Right lobe of liver (tissue), 6 donors: ENCODE results near the gene SLC35B2. TPM values are rescaled to one million over a fixed set of nuclear protein-coding genes. Genes with fewer than 3 reads are reported as not detected.
A peak's percentile ranks its signal among the peaks of the same experiment; 100 is the strongest.

Experiments
- ATAC-seq, 4 donors: fragments of 200-7000 bp; cut with Tn5 transposase; one replicate each; pipeline ENCODE4 v1.9.1; 2020; ENCODE audit warnings: mild to moderate bottlenecking in 4 of 4, moderate library complexity in 4 of 4
- DNase-seq, 3 donors: peaks; one replicate each; pipeline ENCODE4 v3.0.0-alpha.2; 2020
- H3K27ac ChIP-seq, 3 donors: fragments of 200-600 bp; one replicate each; pipeline ENCODE4 v1.8.0; 2022
- H3K27me3 ChIP-seq, 2 donors: fragments of 200-600 bp; one replicate each; pipeline ENCODE4 v1.8.0; 2022
- H3K36me3 ChIP-seq, 4 donors: fragments of 200-600 bp; sonication (generic) in 1 of 4; one replicate each; pipeline versions ENCODE4 v1.5.1 to v1.8.0; 2017 to 2022; ENCODE audit warnings: control low read depth in 1 of 4
- H3K4me1 ChIP-seq, 4 donors: fragments of 200-600 bp; sonication (generic) in 1 of 4; one replicate each; pipeline versions ENCODE4 v1.5.1 to v1.8.0; 2017 to 2022; ENCODE audit warnings: control low read depth in 1 of 4
- H3K4me3 ChIP-seq, 3 donors: fragments of 200-600 bp; one replicate each; pipeline ENCODE4 v1.8.0; 2022
- H3K9me3 ChIP-seq, 4 donors: fragments of 200-600 bp; sonication (generic) in 1 of 4; one replicate each; pipeline versions ENCODE4 v1.5.1 to v1.8.0; 2017 to 2022; ENCODE audit warnings: control low read depth in 1 of 4
- CTCF ChIP-seq, 4 donors: fragments of 200-600 bp in 3 of 4; fragments of 450-650 bp in 1 of 4; IDR thresholded peaks; one replicate each; pipeline versions ENCODE4 v1.5.1 to v1.8.0; 2016 to 2022; ENCODE audit warnings: antibody characterized with exemption in 4 of 4, mild to moderate bottlenecking in 2 of 4
- POLR2A ChIP-seq: fragments of 450-650 bp; IDR thresholded peaks from one replicate; pipeline ENCODE4 v1.6.1; 2017; ENCODE audit warnings: antibody characterized with exemption, mild to moderate bottlenecking
- WGBS: methylation state at CpG from one replicate; pipeline ENCODE4 v1.1.6; 2018; ENCODE audit warnings: low coverage, low lambda C conversion rate; ENCODE audit not compliant: insufficient coverage; ENCODE audit errors: missing lambda C conversion rate; 5-methylcytosine and 5-hydroxymethylcytosine counted together
- intact Hi-C, 2 donors: fragments of 100-400 bp; cut with DNase I; formaldehyde crosslinking; loops; one replicate each; pipeline versions ENCODE4 v1.11.2 to v1.14.1; 2022
- total RNA-seq, 6 experiments: library from RNA; depleted of rRNA in 2 of 6; stranded (reverse); fragments of >200 nt in 2 of 6; fragmentation: NEBNext Ultra II Directional in 3 of 6; extraction: Animal tissue kit (Norgen Biotek cat#: 25700) in 3 of 6; gene quantifications; one replicate each; pipeline versions ENCODE4 v1.1.0 to v1.2.4, GENCODE V29; 2016 to 2023
- donor health status: DM: no; HTN: yes; CAD: no.
- donor health status: DM: no; HTN: no; CAD: no.
- donor health status: DM: no; HTN: no; CAD: no.
- donor health status: DM: no; HTN: yes; CAD: no.
- donor health status: DM: no; HTN: yes; CAD: no.

Gene SLC35B2
- total RNA-seq, 6 experiments from 2014 or later: 15.1 to 29.0 (median 20.9) TPM

GRCh38 chr6:44221291-44221960, 35.9 kb downstream of the SLC35B2 start:
- Histone ChIP-seq H3K4me1 (peaks cover 6 to 85% (median 44%) of the 10 kb centered on the region in 4 donors), H3K36me3 (no peaks in the 10 kb centered on the region), H3K4me3 (no peak overlapping the region), H3K27ac (peak overlapping the region; percentile 75 to 84 (median 78)), H3K27me3 (no peaks in the 10 kb centered on the region), H3K9me3 (no peaks in the 10 kb centered on the region)
- TF ChIP-seq CTCF (IDR thresholded peaks at IDR 0.05) (peak; percentile 76 to 90 (median 86)), POLR2A (no peak)
- peak; percentile 51 to 70 (median 61) for ATAC-seq
- DNase-seq: peak; percentile 96 to 98 (median 97)
- 0% methylated on average over 4 of the region's 4 CpGs for WGBS
- intact Hi-C loops: no loop called here

- Histone ChIP-seq H3K4me3 (no peak overlapping the region), H3K9me3 (no peaks in the 10 kb centered on the region), H3K27ac (peak overlapping the region; percentile 75 to 84 (median 78)), H3K4me1 (peaks cover 6 to 81% (median 42%) of the 10 kb centered on the region in 4 donors), H3K27me3 (no peaks in the 10 kb centered on the region), H3K36me3 (no peaks in the 10 kb centered on the region)
- no peak for ATAC-seq
- DNase-seq: no peak
- 70% methylated on average over 4 of the region's 4 CpGs for WGBS
- TF ChIP-seq CTCF (IDR thresholded peaks at IDR 0.05) (no peak), POLR2A (no peak)
- intact Hi-C loops: no loop called here
These were observed 36.4 kb downstream of the SLC35B2 start for GRCh38 chr6:44220913-44221290.

DNA sequence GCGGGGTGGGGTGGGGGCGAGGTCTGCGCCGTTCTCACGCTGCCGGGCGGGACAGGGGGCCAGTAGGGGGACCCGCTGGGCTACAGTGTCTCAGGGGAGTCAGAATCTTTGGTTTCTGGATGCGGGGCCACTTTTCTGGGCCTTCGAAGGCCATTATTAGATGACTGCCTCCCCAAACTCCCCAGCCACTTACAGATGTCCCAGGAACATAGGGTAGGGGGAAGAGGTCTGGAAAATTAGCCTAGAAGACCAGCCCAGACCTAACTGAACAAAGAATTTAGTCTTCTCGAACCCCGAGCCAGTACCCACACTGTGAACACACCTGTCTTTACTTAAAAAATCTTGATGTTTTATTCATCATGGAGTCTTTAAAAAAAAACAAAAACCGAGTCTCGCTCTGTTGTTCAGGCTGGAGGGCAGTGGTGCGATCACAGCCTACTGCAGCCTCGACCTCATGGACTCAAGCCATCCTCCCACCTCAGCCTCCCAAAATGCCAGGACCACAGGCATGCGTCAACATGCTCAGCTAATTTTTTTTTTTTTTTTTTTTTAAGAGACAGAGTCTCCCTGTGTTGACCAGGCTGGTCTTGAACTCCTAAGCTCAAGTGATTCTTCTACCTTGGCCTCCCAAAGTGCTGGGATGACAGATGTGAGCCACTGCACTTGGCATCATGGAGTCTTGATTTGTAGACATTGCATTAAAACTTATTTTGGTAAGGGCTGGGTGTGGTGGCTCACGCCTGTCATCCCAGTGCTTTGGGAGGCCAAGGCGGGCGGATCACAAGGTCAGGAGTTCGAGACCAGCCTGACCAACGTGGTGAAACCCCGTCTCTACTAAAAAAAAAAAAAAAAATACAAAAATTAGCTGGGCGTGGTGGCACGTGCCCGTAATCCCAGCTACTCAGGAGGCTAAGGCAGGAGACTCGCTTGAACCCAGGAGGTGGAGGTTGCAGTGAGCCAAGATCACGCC, 37.2 kb downstream of the SLC35B2 start:
- no peak for TF ChIP-seq POLR2A
- TF ChIP-seq CTCF (IDR thresholded peaks at IDR 0.05): no peak
- H3K27me3 ChIP-seq: no peaks in the 10 kb centered on the region
- no peaks in the 10 kb centered on the region for H3K9me3 ChIP-seq
- no peaks in the 10 kb centered on the region for H3K36me3 ChIP-seq
- H3K4me3 ChIP-seq: peak overlapping the region; percentile 35 to 49 (median 49)
- H3K27ac ChIP-seq: peak overlapping the region; percentile 75 to 84 (median 78)
- WGBS: 73% methylated on average over 15 of the region's 28 CpGs
- ATAC-seq: no peak
- no peak for DNase-seq
- H3K4me1 ChIP-seq: peaks cover 6 to 73% (median 38%) of the 10 kb centered on the region in 4 donors
- intact Hi-C loops: no loop called here

DNA sequence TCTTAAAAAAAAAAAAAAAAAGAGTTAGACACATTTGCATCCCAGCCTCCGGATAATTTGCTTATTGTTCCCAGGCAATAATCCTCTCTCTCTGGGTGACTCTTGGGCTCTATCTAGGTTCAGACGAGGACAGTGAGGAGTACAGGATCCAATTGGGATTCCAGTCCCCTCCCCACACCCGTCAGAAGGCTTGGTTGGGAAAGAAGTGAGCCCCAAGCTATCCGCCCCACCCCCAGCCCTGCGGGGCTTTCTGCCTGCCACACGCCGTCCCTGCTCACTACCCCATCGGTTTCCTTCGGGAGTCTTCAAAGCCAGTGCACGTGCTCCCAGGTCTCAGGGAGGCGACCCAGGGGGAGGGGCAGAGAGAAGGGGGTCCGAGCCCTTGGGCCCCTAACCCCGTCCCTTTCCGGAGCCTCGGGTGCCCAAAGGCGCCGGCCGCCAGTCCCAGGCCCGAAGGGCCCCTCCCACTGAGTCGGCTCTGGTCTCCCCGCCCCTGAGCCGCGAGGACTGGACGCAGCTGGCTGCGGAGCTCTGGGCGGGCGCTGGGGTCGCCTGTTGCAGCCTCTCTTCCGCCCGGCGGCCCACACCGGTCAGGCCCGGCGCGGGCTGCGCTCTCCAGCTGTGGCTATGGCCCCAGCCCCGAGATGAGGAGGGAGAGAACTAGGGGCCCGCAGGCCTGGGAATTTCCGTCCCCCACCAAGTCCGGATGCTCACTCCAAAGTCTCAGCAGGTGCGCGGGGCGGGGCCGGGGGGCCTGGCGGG, 38.1 kb downstream of the SLC35B2 start:
- no peaks in the 10 kb centered on the region for H3K9me3 ChIP-seq
- H3K27ac ChIP-seq: peak overlapping the region; percentile 53 to 84 (median 67)
- WGBS: 4% methylated on average over 7 of the region's 45 CpGs
- no peaks in the 10 kb centered on the region for H3K36me3 ChIP-seq
- TF ChIP-seq POLR2A (peak; percentile 61), CTCF (IDR thresholded peaks at IDR 0.05) (no peak)
- peak; percentile 54 to 67 (median 58) for ATAC-seq
- peak; percentile 83 to 89 (median 88) for DNase-seq
- intact Hi-C loops: no loop called here
- peaks cover 6 to 64% (median 35%) of the 10 kb centered on the region in 4 donors for H3K4me1 ChIP-seq
- no peaks in the 10 kb centered on the region for H3K27me3 ChIP-seq
- H3K4me3 ChIP-seq: peak overlapping the region; percentile 35 to 49 (median 49)
